Testis (tissue), 3 donors: ENCODE results near the gene DCHS2. TPM values are rescaled to one million over a fixed set of nuclear protein-coding genes. Genes with fewer than 3 reads are reported as not detected.

ENCODE experiments used
- DNase-seq: peaks from one replicate; pipeline ENCODE4 v3.0.0-alpha.2; 2019
- H3K27ac ChIP-seq, 2 donors: fragments of 200-600 bp; sonication (generic); one replicate each; pipeline ENCODE4 v1.5.1; 2019
- H3K27me3 ChIP-seq: fragments of 200-600 bp; sonication (generic); one replicate; pipeline ENCODE4 v1.5.1; 2019
- H3K36me3 ChIP-seq: fragments of 200-600 bp; sonication (generic); one replicate; pipeline ENCODE4 v1.5.1; 2017; ENCODE audit warnings: low read depth; ENCODE audit errors: missing control alignments
- H3K4me1 ChIP-seq: fragments of 200-600 bp; sonication (generic); one replicate; pipeline ENCODE4 v1.5.1; 2019
- H3K4me3 ChIP-seq, 2 donors: fragments of 200-600 bp; sonication (generic); one replicate each; pipeline ENCODE4 v1.5.1; 2017 to 2019
- H3K9me3 ChIP-seq: fragments of 200-600 bp; sonication (generic); one replicate; pipeline ENCODE4 v1.5.1; 2017
- CTCF ChIP-seq, 3 experiments: fragments of 450-650 bp in 2 of 3; fragments of 200-600 bp in 1 of 3; sonication (generic) in 1 of 3; IDR thresholded peaks; one replicate each; pipeline ENCODE4 v1.5.1; 2016 to 2019; ENCODE audit warnings: antibody characterized with exemption in 3 of 3, mild to moderate bottlenecking in 2 of 3, moderate library complexity in 1 of 3
- POLR2A ChIP-seq: fragments of 450-650 bp; IDR thresholded peaks from one replicate; pipeline ENCODE4 v1.6.1; 2017; ENCODE audit warnings: antibody characterized with exemption, mild to moderate bottlenecking, moderate library complexity
- WGBS, 2 donors: methylation state at CpG; one replicate each; pipeline ENCODE4 v1.1.5; 2018; 5-methylcytosine and 5-hydroxymethylcytosine counted together
- intact Hi-C: fragments of 100-400 bp; cut with DNase I; formaldehyde crosslinking; loops from one replicate; pipeline ENCODE4 v1.15.1; 2023; ENCODE audit warnings: low total_unique reads
- polyA plus RNA-seq: library from polyadenylated mRNA; stranded (reverse); fragments of 350-450 nt; fragmentation: Illumina TruSeq; extraction: RNeasy Lipid Tissue Mini Kit (QIAGEN cat#74804); gene quantifications from one replicate; pipeline ENCODE4 v1.2.3, GENCODE V29; 2014; ENCODE audit warnings: low read depth, low replicate concordance; ENCODE audit not compliant: insufficient read depth
- total RNA-seq, 2 donors: library from RNA; depleted of rRNA; stranded (reverse); fragments of >200 nt; gene quantifications; one replicate each; pipeline ENCODE4 v1.2.3, GENCODE V29; 2016

DCHS2 gene
- total and polyA plus RNA-seq, 3 donors from 2014 or later = 2.4 to 6.5 (median 4.7) TPM

DNA sequence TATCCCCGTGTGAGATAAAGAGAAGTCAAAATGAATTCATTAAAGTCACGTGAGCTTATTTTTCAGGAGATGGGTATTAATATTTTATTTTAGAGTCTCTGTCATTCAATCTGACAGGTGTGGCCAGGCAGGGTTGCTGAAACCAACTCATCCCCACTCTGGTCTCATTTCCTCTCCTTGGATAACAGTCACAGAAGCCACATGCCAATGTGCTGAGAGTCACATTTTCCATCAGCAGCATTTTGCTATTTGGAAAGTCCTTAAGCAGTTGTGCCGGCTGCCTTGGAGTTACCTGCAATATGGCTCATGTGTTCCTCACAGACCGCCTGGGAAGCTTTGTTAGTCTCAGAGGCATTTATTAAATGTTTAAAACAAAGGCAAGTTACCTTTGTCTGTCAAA is 302.3 kb downstream of the DCHS2 start:
- Histone ChIP-seq H3K4me3 (no peak overlapping the region), H3K36me3 (no peaks in the 10 kb centered on the region), H3K27ac (no peak overlapping the region), H3K27me3 (no peaks in the 10 kb centered on the region), H3K4me1 (no peaks in the 10 kb centered on the region), H3K9me3 (no peaks in the 10 kb centered on the region)
- TF ChIP-seq POLR2A = no peak
- intact Hi-C loops = no loop called here
- DNase-seq = no peak
- 73 to 74% methylated on average over 4 of the region's 4 CpGs for WGBS, 2 donors

DNA sequence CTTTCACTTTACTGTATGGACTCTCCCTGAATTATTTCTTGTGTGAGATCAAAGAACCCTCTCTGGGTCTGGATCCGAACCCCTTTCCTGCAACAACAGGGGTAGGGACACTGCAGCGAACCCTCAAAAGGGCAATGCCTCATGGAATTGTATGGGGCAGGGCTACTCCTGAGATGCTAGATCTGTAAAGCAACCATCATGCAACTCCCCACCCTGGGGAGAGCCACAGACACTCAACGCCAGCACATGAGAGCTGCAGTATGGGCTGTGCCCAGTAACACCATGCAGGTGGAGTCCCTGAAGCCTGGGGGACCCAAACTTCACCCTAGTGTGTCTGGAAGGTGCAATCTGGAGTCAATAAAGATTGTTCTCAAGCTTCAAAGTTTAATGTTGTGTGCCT is 304.7 kb downstream of the DCHS2 start:
- H3K36me3 ChIP-seq = no peaks in the 10 kb centered on the region
- no peak overlapping the region for H3K4me3 ChIP-seq
- TF ChIP-seq POLR2A (no peak), CTCF (IDR thresholded peaks at IDR 0.05) (no peak)
- WGBS, 2 donors = 92 to 95% methylated on average over 3 of the region's 3 CpGs
- no peak for DNase-seq
- H3K27ac ChIP-seq = no peak overlapping the region
- H3K4me1 ChIP-seq = no peaks in the 10 kb centered on the region
- intact Hi-C loops = no loop called here
- H3K27me3 ChIP-seq = no peaks in the 10 kb centered on the region
- no peaks in the 10 kb centered on the region for H3K9me3 ChIP-seq

DNA sequence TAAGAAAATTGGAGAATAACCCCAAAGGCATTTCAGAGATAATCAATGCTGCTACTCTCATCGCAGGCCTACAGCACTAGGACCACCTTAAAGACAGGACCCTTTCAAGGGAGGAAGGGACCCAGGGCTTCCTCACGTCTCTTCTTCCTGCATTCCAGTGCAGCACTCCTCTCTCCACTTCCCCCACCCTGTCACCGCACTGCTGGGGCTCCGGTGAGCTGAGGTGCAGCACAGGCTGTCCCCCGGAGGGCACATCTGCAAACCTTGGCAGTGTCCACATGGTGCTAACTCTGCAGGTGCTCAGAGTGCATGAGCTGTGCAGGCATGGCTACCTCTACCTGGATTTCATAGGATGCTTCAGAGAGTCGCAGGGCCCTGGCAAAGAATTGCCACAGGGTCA is 305.6 kb downstream of the DCHS2 start:
- no peak for TF ChIP-seq CTCF (IDR thresholded peaks at IDR 0.05)
- TF ChIP-seq POLR2A = no peak
- Histone ChIP-seq H3K36me3 (no peaks in the 10 kb centered on the region), H3K27me3 (no peaks in the 10 kb centered on the region), H3K4me3 (no peak overlapping the region), H3K4me1 (no peaks in the 10 kb centered on the region), H3K27ac (no peak overlapping the region), H3K9me3 (no peaks in the 10 kb centered on the region)
- 86 to 88% methylated on average over 5 to 6 of the region's 6 CpGs for WGBS, 2 donors
- no peak for DNase-seq
- intact Hi-C loops = no loop called here

- TF ChIP-seq POLR2A (no peak), CTCF (IDR thresholded peaks at IDR 0.05) (no peak)
- intact Hi-C loops = no loop called here
- 77 to 92% methylated on average over 6 of the region's 6 CpGs for WGBS, 2 donors
- Histone ChIP-seq H3K27me3 (no peaks in the 10 kb centered on the region), H3K36me3 (no peaks in the 10 kb centered on the region), H3K4me3 (no peak overlapping the region), H3K27ac (no peak overlapping the region), H3K9me3 (no peaks in the 10 kb centered on the region), H3K4me1 (no peaks in the 10 kb centered on the region)
- no peak for DNase-seq
Observed at GRCh38 chr4:154184238-154184637, 307.4 kb downstream of the DCHS2 start.

DNA sequence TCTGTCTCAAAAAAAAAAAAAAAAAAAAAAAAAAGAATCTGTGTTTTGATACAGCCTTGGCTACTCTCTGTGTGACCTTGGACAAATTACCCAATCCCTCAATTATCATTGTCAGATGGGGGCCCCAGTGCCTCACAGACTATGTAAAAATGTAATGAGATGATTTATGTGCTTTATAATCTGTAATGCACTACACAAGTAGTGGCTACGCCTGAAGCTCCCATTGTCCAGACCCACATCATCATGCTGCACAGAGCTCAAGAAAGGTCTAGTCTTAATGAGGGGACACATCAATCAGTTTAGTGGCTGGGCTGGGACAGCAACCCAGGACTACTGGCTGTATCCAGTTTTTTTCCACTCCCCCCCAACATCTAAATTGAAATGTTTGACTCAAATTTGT is 308.3 kb downstream of the DCHS2 start:
- Histone ChIP-seq H3K4me1 (no peaks in the 10 kb centered on the region), H3K27ac (no peak overlapping the region), H3K9me3 (no peaks in the 10 kb centered on the region), H3K27me3 (no peaks in the 10 kb centered on the region), H3K4me3 (no peak overlapping the region), H3K36me3 (no peaks in the 10 kb centered on the region)
- TF ChIP-seq POLR2A (no peak), CTCF (IDR thresholded peaks at IDR 0.05) (no peak)
- WGBS, 2 donors = 77 to 92% methylated on average over 1 of the region's 1 CpG
- intact Hi-C loops = no loop called here
- no peak for DNase-seq

Other genes starting within 250 kb of the DCHS2 start
- gene PLRG1, start 58.6 kb upstream of the DCHS2 start, total RNA-seq = 10 to 100 TPM; 35.3 to 46.3 TPM
- gene PLRG1, start 58.6 kb upstream of the DCHS2 start, polyA plus RNA-seq = 45.8 TPM
- under 1 TPM in 1 of 2 donors, not detected in 1; 0.93 TPM for gene FGB, start 71.2 kb upstream of the DCHS2 start, total RNA-seq
- 2.7 TPM for gene FGB, start 71.2 kb upstream of the DCHS2 start, polyA plus RNA-seq
- 1 to 10 TPM; 1.1 to 1.4 TPM for gene FGA, start 98.9 kb upstream of the DCHS2 start, total RNA-seq
- gene FGA, start 98.9 kb upstream of the DCHS2 start, polyA plus RNA-seq = 9.1 TPM
- gene FGG, start 120.9 kb upstream of the DCHS2 start, total RNA-seq = 1 to 10 TPM in 1 of 2 donors, under 1 TPM in 1; 0.25 to 2.8 TPM
- gene FGG, start 120.9 kb upstream of the DCHS2 start, polyA plus RNA-seq = 5.1 TPM